SK-N-DZ (cell line): ENCODE data around the gene AGPAT2.

ENCODE experiments used
- DNase-seq: peaks from one replicate; pipeline ENCODE4 v3.0.0-alpha.2; 2015; ENCODE audit warnings: low spot score

AGPAT2 gene

GRCh38 chr9:136662656-136663581 is 24.3 kb downstream of the AGPAT2 start, which contains the start of gene EGFL7:
Gene EGFL7, plus strand, starts transcription at chr9:136662916. Its CDS starts 5,367 bp downstream, at chr9:136668283.
- no peak for DNase-seq

GRCh38 chr9:136662326-136662655 is 25.0 kb downstream of the AGPAT2 start:
- DNase-seq, result no peak

GRCh38 chr9:136661641-136662325 is 25.5 kb downstream of the AGPAT2 start:
- DNase-seq, result no peak

GRCh38 chr9:136660971-136661550 is 26.2 kb downstream of the AGPAT2 start:
- no peak for DNase-seq

GRCh38 chr9:136659861-136660784 is 27.1 kb downstream of the AGPAT2 start:
- DNase-seq, result no peak

GRCh38 chr9:136658849-136659535 is 28.3 kb downstream of the AGPAT2 start:
- no peak for DNase-seq

- no peak for DNase-seq
Measured at GRCh38 chr9:136657974-136658848, 29.0 kb downstream of the AGPAT2 start.

GRCh38 chr9:136656795-136657611 is 30.3 kb downstream of the AGPAT2 start:
- DNase-seq, result no peak

GRCh38 chr9:136656183-136656738 is 31.0 kb downstream of the AGPAT2 start:
- DNase-seq, result no peak

GRCh38 chr9:136655536-136656182 is 31.6 kb downstream of the AGPAT2 start:
- no peak for DNase-seq

- DNase-seq, result no peak
Measured at GRCh38 chr9:136654820-136655535, 32.3 kb downstream of the AGPAT2 start.

GRCh38 chr9:136653323-136654079 is 33.8 kb downstream of the AGPAT2 start:
- no peak for DNase-seq

- DNase-seq, result no peak
Measured at GRCh38 chr9:136651860-136652259, 35.4 kb downstream of the AGPAT2 start.

- DNase-seq, result no peak
Measured at GRCh38 chr9:136650648-136651047, 36.6 kb downstream of the AGPAT2 start.

GRCh38 chr9:136650021-136650420 is 37.2 kb downstream of the AGPAT2 start:
- DNase-seq, result no peak

- no peak for DNase-seq
Measured at GRCh38 chr9:136648751-136649150, 38.5 kb downstream of the AGPAT2 start.
